ENCODE data around the gene SP1. TPM values are rescaled to one million over a fixed set of nuclear protein-coding genes. Genes with fewer than 3 reads are reported as not detected.
"Not testable (repeated sequence)": the region's sequence is repeated elsewhere in the genome, so short reads cannot be mapped to it uniquely, and the experiment has no call there.

Gene SP1
- total RNA-seq, 1 donor from 2014 or later = 32.7 TPM

DNA sequence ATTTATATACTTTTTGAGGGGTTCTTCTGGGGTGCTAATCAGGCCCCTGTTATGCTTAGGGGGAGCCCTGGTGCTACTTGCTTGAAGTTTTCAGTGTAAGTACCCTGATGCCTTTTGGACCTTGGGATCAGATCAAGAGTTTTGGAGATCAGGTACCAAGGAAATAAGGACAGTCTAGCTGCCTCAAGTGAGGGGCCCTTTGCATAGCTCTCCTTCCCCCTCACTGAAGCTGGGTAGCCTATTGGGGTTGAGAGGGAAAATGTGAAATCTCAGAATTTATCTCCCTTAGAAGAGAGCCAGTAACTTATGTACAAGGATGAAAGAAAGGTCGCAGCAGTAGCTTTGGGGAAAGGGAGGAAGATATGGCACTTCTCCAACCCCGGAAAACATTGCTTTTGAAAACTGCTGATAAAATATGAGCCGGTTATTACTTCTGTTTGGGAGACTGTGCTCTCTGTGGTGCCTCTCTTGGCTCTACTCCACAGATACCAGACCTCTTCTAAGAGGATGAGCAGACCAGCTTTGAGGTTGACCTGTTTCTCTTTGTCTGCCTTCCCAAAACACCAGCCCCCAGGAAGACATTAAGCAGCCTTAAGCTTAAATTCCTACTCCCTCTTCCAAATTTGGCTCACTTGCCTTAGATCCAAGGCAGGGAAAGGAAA is 34.9 kb downstream of the SP1 start:
- DNase-seq = no peak

GRCh38 chr12:53415752-53416389 is 35.9 kb downstream of the SP1 start:
- not testable (repeated sequence) for DNase-seq

DNA sequence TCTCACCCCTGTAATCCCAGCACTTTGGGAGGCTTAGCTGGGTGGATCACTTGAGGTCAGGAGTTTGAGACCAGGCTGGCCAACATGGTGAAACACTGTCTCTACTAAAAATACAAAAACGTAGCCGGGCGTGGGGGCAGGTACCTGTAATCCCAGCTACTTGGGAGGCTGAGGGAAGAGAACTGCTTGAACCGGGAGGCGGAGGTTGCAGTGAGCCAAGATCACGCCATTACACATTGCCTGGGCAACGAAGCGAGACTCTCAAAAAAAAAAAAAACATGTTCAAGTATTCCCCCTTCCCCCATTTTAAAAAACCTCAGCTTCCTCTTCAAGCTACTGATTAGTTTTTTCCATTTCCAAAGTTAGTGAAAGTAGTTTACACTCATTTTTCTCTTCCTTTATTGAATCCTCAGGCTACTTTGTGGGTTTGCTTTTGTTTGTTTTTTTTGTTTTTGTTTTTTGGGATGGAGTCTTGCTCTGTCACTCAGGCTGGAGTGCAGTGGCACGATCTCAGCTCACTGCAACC is 37.4 kb downstream of the SP1 start:
- DNase-seq = not testable (repeated sequence)

DNA sequence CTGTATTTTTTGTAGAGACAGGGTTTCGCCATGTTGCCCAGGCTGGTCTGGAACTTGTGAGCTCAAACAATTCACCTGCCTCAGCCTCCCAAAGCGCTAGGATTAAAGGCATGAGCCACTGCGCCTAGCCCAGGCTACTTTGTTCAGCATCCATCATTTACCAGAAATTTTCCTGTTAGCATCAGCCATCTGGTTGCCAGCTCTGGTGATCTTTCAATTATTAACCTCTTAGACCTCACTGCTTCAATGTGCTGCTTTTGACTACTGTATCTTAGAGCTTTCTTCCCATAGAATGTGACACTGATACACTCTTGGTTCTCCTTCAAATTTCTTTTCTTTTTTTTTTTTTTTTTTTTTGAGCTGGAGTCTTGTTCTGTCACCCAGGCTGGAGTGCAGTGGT is 38.2 kb downstream of the SP1 start:
- no peak for DNase-seq

DNA sequence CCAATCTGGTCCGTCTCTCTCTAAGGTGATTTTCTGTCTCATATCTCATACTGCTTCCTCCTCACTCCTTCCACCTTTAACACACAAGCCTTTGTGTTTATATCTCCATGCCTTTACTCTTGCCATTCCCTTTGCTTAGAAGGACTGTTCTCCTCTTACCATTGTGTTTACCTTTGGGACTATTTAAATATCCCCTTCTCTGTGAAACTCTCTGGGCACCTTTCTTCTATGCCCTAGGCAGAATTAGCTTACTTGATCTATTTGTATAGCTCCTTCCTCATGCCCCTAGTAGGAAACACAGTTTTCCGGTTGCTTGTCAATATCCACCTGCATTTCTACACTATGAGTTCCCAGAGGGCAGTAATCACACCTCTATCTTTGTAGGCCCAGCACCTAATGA is 39.8 kb downstream of the SP1 start:
- no peak for DNase-seq

GRCh38 chr12:53422247-53422646 is 42.3 kb downstream of the SP1 start:
- DNase-seq = not testable (repeated sequence)

DNA sequence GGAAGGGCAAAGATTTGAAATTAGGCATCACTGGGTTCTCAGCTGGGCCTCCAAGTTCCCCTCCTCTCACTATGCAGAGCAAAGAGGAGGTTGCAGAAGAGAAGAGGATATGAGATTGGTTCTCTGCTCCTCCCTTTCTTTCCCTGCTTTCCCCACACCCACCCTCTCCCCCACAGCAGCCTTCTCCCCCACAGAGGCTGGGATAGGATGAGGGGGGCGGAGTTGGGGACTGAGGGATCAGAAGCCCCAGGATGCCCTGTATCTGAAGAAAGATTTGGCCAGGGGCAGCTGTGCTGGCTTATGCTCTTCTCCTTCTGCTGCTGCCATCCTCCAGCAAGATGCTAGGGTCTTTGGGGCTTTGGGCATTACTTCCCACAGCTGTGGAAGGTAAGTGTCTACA is 43.6 kb downstream of the SP1 start, which contains the start of gene AMHR2:
AMHR2 (plus strand) TSS at position 259 of the 400 bp plus-strand sequence; CDS start at position 339, 80 bp downstream.
- DNase-seq = no peak

GRCh38 chr12:53424626-53425514 is 44.9 kb downstream of the SP1 start:
- no peak for DNase-seq

DNA sequence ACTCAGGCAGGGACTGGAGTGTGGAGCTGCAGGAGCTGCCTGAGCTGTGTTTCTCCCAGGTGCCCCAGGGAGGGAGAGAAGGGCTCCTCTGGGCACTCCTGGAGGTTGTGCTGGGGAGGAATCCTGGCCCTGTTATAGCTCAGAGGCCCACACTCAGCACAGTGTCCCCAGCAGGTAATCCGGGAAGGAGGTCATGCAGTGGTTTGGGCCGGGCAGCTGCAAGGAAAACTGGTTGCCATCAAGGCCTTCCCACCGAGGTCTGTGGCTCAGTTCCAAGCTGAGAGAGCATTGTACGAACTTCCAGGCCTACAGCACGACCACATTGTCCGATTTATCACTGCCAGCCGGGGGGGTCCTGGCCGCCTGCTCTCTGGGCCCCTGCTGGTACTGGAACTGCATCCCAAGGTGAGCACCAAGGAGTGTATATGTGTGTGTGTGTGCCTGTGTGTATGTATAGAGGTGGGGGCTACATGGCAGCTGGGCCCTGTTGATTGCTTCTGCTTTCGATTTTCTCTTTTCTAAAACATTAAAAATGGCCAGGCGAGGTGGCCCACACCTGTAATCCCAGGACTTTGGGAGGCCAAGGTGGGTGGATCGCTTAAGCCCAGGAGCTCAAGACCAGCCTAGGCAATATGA is 45.7 kb downstream of the SP1 start:
- DNase-seq = no peak

DNA sequence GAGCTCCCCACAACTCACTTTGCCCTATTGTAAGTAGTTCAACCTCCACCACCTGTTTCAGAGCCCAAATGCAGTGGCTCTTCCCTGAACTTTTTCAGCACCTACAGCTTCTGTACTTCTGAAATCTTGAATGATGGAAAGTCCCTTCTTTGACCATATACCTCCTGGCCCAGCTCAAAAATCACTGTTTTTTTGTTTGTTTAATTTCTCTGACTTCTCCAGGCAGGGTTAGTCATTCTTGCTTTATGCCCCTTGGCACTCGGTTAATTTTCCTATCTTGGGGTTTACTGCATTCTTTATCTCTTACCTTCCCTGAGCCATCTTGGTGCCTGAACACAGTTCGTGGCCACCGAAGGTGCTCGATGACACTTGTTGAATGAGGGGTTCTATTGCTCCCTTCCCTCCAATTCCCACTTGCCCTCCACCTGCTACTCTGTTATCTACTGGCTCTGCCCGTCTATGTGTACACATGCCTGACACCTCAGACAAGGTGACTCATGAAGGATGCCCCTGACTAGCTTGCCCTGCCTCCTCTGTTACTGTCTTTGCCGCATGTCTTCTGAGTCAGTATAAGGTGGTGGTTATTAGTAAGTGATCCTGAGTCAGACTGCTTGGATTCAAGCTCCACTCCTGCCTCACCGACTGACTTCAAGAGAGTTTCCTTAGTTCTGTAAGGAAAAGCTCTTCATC is 48.1 kb downstream of the SP1 start:
- no peak for DNase-seq

DNA sequence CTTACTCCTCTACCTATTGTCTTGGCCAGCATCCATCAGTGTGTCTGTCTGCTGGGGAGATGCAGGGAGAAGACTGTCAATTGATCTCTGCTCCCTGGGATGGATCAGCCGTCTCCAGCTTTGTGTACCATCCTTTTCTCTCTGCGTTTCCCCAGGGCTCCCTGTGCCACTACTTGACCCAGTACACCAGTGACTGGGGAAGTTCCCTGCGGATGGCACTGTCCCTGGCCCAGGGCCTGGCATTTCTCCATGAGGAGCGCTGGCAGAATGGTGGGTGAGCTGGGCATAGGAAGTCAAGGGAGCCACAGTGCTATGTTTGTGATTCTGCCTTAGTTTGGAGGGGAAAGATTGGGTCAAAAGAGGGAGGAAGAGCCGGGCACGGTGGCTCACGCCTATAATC is 48.8 kb downstream of the SP1 start:
- no peak for DNase-seq

DNA sequence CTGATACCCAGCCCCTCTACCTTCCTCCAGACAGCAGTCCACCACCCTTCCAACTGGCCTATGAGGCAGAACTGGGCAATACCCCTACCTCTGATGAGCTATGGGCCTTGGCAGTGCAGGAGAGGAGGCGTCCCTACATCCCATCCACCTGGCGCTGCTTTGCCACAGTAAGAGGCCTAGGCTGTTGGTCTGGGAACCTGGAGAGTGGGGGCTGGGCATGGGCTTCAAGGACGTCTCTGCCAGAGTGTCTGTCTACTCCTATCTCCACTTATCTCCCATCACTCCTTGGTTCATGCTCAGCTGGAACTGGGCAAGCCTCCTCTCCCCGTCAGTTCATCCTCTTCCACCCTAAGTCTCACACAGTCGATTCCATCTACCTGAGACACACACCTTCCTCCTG is 50.1 kb downstream of the SP1 start:
- no peak for DNase-seq

- no peak for DNase-seq
Measured at GRCh38 chr12:53431187-53431586, 51.2 kb downstream of the SP1 start.

DNA sequence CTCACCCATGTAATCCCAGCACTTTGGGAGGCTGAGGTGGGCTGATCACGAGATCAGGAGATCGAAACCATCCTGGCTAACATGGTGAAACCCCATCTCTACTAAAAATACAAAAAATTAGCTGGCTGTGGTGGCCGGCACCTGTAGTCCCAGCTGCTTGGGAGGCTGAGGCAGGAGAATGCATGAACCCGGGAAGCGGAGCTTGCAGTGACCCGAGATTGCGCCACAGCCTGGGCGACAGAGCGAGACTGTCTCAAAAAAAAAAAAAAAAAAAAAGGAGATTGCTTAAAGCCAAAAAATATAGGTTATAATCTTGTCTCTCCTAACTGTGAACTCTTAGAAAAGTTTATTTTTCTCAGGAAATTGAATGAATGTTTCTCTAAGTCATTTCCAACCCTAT is 55.4 kb downstream of the SP1 start:
- not testable (repeated sequence) for DNase-seq

DNA sequence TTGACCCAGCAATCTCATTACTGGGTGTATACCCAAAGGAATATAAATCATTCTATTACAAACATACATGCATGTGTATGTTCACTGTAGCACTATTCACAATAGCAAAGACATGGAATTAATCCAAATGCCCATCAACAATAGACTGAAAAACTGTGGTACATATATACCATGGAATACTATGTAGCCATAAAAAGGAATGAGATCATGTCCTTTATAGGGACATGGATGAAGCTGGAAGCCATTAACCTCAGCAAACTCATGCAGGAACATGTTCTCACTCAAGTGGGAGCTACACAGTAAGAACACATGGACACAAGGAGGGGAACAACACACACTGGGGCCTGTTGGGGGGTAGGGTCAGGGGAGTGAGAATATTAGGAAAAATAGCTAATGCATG is 59.6 kb downstream of the SP1 start:
- DNase-seq = not testable (repeated sequence)

DNA sequence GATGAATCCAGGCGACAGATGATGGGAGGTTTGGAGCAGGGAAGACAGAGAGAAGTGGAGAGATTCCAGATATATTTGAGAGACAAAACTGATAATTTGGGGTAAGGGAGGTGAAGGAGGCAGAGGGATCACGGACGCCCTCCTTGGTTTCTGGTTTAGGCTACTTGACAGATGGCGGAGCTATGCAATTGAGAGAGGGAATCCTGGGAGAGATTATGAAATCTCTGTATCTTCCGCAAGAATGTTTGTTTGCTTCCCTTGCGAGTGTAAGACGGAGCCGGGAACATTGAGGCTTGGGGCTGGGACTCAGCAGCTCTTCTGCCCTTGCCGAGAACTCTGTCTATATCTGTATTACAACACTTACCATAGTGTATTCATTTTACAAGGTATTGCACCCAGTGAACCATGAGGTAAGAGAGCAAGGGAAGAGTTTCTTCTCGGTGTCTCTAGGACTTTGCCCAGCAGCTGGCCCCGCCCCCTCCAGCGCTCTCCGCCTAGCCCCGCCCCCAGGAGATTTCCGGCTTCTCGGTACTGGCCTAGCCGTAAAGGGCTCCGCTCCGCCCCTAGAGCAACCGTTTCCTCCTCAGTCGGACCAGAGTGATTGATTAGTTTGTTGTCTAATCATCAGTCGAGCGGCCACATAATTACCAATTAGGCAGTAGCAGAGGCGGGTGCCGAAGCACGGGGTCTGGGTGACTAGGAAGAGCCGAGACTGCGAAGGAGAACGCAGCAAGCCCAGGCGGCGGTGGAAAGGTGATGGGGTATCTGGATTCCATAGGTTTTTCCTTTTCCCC is 61.3 kb downstream of the SP1 start, which contains the start of gene PRR13:
PRR13 (plus strand) TSS at position 695 of the 794 bp plus-strand sequence. CDS start 981 bp downstream, outside the sequence.
- DNase-seq = peak; percentile 99

DNA sequence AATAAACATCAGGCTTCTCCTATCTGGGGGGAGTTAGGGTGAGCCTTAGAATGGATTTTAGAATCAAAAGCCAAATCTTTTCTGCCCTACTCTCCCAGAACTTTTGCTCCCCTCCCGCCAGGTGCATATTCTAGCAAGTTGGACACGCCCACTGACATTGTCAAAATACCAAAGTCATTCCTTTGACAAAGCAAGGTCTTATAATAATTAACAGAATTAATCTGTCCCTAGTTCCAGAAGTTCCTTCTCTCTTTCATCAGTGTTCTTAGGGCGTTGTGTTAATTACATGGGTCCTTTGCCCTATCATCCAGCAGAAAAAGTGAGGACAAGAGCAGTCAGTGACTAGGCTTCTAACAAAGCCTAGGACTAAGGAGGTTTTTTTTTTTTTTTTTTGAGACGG is 64.0 kb downstream of the SP1 start:
- no peak for DNase-seq

DNA sequence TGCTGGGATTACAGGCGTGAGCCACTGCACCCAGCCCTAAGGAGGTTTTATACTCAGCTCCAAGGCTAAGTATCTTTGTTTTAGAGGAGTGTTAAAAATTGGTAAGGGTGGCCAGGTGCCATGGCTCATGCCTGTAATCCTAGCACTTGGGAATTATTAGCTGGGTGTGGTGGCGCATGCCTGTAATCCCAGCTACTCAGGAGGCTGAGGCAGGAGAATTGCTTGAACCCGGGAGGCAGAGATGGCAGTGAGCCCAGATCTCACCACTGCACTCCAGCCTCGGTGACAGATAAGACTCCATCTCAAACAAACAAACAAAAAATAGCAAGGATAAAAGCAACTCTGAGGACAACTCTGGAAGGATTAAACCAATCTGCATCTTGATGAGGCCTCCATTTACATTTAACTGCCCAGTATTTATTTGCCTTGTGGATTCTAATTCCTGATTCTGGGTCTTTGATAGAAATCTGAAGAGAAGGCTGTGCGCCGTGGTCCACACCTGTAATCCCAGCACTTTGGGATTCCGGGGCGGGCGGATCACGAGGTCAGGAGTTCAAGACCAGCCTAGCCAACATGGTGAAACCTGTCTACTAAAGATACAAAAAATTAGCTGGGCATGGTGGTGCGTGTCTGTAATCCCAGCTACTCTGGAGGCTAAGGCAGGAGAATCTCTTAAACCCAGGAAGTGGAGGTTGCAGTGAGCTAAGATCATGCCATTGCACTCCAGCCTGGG is 64.8 kb downstream of the SP1 start:
- DNase-seq = not testable (repeated sequence)

DNA sequence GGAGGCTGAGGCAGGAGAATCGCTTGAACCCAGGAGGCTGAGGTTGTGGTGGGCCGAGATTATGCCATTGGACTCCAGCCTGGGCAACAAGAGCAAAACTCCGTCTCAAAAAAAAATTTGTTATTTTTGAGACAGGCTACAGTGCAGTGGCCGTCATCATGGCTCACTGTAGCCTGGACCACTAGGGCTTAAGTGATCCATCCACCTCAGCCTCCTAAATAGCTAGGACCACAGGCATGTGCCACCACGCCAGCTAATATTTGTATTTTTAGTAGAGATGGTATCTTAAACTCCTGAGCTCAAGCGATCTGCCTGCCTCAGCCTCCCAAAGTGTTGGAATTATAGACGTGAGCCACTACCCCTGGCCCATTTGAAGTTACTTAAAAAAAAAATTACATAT is 71.0 kb downstream of the SP1 start:
- no peak for DNase-seq

DNA sequence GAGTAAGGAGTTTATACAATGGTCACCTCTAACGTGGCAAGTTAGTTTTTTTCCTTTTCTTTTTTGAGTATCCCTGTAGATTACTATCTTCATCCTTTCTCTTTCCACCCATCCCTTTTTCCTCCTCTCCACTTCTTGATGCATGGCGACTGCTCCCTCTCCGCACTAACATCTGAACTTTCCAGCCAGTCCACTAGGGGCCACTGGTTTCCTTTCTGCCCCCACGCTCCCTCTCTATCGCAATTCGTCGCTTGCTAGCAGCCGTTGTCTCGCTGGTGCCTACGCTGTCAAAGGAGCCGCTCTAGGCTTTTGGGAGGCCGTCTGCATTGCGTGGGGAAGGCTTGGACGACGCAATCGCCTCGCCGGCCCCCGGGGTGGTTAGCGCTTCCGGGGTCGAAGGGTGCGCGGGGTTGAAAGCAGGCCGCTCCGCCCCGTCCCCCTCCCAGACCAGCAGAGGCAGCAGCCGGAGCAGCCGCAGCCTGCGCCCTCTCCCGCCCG is 71.7 kb downstream of the SP1 start, which contains the start of gene PCBP2:
PCBP2 (plus strand) TSS at position 442 of the 498 bp plus-strand sequence. CDS start 2,699 bp downstream, outside the sequence.
- DNase-seq = peak; percentile 100
